SH-SY5Y (cell line): Measurements from ENCODE around the gene UBXN4.

ENCODE experiments used
- GATA2 ChIP-seq: IDR thresholded peaks from 2 replicates; pipeline ENCODE4 v1.6.1; 2011; ENCODE audit warnings: mild to moderate bottlenecking, low read depth, low read length
- GATA3 ChIP-seq: IDR thresholded peaks from 2 replicates; pipeline ENCODE4 v1.6.1; 2011; ENCODE audit warnings: low read depth, mild to moderate bottlenecking, low read length, moderate library complexity

UBXN4 gene

DNA sequence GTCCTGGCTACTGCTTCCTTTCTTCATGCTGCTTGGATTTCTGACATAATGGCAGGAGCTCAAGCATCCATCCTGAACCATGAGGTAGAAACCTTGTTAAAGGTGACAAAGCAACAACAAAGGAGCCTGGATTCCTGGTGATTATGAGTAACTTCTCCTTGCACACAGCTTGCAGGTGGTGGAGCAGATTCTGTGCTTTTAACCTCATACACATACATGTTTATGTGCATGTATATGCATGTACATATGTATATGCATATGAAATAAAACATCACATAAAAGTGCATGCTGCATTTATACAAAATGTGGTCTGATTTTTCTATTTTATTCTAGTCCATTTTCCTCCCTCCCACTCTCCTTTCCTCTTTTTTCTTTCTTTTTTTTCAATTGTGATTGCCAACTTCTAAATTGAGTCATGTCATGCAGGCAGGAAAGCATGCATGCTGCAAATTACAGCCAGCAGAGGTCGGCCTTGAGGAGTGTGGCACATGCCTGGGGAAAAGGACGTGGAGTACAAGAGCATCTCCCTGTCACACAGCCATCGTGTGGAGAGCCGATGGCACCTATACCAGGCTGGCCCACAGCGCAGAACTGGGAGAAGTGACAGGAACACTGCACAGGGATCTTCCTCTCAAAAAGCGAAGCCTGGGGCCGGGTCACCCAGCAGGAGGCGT, 77.4 kb downstream of the UBXN4 start:
- TF ChIP-seq GATA3 (no peak), GATA2 (no peak)

DNA sequence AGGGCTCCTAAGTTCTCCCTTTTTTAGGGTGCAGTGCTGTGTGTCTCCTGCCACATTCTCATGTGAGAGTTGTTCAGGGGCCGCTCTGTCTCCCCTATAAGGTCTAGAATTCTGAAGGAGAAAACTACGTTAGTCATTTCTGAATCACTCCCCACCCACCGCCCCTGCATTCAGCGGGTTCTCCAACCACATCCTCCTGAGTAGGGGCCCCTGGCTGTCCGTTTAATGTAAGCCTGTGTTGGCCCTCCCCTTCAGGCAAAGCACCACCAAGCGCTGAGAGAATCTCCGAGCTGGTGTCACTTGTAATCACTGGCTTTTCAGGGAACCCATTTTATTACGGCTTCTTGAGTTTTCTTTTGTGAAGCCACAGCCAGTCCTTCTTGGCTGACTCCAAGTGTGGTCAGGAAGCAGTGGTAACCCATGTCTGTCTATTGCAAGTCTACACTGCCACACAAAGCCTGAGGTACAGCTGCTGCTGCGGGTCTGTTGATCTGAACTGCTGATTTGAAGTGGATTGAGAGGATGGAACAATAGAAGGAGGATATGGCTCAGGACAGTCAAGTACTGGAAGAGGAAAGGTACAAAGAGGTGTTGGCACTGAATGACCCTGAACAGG, 78.5 kb downstream of the UBXN4 start:
- TF ChIP-seq GATA3 (no peak), GATA2 (no peak)

- TF ChIP-seq GATA3 = no peak
- no peak for TF ChIP-seq GATA2
Measured at GRCh38 chr2:135821190-135821589, 79.5 kb downstream of the UBXN4 start.

DNA sequence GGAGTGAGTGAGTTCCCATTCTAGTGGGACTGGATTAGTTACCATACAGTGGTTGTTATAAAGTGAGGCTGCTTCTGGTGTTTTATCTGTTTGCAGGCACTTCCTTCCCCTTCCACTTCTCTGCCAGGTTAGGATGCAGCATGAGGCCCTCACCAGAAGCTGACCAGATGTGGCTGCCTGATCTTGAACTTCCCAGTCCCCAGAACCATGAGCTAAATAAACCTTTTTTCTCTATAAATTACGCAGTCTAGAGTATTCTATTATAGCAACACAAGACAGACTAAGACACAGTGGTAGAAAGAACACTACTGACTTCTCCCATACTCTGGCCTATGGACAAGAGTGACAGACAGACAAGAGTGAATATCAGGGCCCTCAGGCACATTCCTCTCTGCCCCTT, 81.2 kb downstream of the UBXN4 start:
- TF ChIP-seq GATA3 = no peak
- TF ChIP-seq GATA2 = no peak

GRCh38 chr2:135825131-135825530, 83.5 kb downstream of the UBXN4 start:
- TF ChIP-seq GATA2 (no peak), GATA3 (no peak)

DNA sequence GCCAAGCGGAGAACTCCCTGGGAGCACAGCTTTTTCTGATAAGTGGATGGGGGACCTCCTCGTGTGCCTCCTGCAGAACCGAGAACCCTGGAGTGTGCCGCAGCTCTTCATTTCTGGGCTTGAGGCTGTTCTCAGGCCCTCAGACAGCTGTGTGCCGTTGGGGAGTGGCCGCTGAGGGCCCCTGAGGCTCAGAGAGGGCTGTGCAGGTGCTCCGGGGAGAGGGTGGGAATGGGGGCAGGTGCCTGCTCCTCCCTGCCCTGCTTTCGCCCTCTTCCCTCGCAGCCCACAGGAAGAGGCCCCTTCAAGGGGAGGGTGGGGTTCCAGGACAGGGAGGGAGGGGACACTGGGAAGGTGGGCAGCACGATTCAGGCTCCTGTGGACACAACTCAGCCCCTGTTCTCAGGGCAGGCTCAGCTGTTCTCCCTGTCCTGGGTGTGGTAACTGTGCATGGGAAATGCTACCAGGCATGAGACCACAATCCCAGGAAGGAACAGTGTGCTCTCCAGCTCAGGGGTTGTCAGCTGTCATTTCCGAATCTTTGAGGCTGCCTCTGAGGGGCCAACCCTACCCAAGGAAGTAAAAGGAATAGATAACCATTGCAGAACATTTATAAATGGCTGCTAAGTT, 84.0 kb downstream of the UBXN4 start:
- TF ChIP-seq GATA3 = no peak
- no peak for TF ChIP-seq GATA2

GRCh38 chr2:135826544-135826943, 84.9 kb downstream of the UBXN4 start:
- TF ChIP-seq GATA2 = no peak
- no peak for TF ChIP-seq GATA3

DNA sequence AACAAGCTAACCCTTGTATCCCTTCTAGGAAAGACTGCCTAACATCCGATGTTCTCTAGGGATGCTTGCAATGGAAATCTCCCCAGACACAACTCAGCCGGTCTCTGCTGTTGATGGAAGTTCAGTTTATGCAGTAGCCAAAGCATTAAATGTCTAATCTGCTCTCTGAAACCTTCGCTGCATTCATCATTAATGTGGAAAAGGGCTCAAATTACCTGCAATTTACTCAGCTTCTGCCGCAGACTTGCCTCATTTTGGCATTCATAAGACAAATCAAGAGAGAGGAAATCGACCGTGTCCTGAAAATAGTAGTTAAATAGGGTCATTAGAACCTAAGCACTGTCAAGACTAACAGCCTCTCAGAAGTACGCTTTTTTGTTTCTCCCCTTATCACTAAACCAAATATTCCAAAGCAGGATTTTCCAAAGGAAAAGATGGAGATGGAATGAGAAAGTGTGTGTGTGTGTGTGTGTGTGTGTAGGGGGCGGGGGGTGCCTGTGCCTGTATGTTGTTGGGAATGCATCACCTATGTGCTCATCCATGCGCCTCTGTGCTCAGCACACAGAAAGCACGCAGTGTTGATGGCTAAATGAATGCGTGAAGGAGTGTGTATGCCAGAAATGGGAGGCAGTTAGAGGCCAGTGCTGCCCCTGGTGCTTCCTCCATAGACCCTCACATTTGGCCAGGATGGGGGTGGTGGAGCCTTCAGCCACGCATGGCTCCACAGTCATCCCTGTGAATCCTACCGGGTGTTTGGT, 87.9 kb downstream of the UBXN4 start:
- TF ChIP-seq GATA2 = no peak
- TF ChIP-seq GATA3 = no peak

DNA sequence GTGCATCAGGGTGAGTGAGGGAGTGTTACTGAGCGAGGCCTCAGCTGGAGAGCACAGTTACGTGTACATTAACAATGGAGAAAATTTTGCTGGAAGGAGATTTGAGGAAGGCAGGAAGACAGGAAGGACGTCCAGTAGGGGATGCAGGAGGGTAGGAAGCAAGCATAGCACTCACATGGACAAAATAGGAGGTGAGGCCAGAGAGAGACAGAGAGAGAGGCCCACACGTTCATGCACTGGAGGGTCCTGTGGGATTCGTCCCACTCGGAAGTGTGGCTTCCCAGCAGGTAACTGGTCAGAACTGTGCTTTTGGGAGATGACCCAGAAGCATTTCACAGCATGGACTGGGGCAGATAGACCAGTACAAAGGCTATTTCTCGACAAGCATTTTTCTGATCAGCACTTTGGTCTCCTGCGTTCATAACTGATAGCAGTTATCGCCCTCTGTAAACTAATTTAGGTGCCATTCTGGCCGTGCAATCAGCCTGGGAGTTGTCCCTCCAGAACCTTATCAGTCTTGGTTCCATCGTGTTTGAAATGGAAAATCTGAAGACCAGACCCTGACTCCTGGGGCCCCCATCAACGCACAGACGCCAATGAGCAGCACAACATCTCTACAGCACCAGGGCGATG, 89.6 kb downstream of the UBXN4 start:
- no peak for TF ChIP-seq GATA2
- TF ChIP-seq GATA3 = no peak

GRCh38 chr2:135832891-135833290, 91.2 kb downstream of the UBXN4 start:
- TF ChIP-seq GATA2 (no peak), GATA3 (no peak)
